ENCODE measurements around the gene AK9.

DNA sequence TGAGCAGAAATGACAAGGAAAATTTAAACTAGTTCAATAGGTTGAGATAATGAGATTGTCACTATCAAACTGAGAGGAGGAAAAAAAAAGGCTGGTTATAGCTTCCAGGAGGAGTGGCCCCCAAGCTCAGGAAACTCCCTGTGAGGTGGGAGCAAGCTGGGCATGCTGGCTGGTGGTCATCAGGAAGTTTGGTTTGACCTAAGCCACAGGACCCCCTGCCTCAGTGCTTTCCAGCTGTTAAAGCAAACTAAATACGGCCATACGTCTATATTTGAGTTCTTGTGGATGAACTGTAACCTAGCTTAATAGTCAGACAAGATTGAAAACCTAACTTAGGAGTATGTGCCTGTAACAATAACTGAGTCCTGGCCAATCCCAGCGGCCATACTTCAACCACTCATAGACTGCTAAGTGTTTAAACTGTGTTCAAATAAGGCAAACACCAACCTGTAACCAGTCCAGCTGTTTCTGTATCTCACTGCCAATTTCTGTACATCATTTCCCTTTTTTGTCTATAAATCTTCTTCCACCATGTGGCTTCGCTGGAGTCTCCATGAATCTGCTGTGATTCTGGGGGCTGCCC, 183.4 kb downstream of the AK9 start:
- TF ChIP-seq, protein P1, sequence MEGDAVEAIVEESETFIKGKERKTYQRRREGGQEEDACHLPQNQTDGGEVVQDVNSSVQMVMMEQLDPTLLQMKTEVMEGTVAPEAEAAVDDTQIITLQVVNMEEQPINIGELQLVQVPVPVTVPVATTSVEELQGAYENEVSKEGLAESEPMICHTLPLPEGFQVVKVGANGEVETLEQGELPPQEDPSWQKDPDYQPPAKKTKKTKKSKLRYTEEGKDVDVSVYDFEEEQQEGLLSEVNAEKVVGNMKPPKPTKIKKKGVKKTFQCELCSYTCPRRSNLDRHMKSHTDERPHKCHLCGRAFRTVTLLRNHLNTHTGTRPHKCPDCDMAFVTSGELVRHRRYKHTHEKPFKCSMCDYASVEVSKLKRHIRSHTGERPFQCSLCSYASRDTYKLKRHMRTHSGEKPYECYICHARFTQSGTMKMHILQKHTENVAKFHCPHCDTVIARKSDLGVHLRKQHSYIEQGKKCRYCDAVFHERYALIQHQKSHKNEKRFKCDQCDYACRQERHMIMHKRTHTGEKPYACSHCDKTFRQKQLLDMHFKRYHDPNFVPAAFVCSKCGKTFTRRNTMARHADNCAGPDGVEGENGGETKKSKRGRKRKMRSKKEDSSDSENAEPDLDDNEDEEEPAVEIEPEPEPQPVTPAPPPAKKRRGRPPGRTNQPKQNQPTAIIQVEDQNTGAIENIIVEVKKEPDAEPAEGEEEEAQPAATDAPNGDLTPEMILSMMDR (IDR thresholded peaks at IDR 0.05; ENCODE audit: borderline replicate concordance, extremely low read depth, low read length, poor library complexity, severe bottlenecking) = no peak
- no peak for TF ChIP-seq EZH2 (IDR thresholded peaks at IDR 0.05; ENCODE audit: borderline replicate concordance, low read depth, low read length, severe bottlenecking)

Data from DND-41 (cell line).